Tibial nerve (tissue), 4 donors: ENCODE results near the gene PCDHAC1. TPM values are rescaled to one million over a fixed set of nuclear protein-coding genes. Genes with fewer than 3 reads are reported as not detected.

Experiments
- DNase-seq, 2 donors: peaks; one replicate each; pipeline ENCODE4 v3.0.0-alpha.2; 2019; ENCODE audit warnings: low spot score in 2 of 2
- H3K27ac ChIP-seq, 4 donors: fragments of 200-600 bp; sonication (generic) in 3 of 4; one replicate each; pipeline ENCODE4 v1.5.1; 2017 to 2019; ENCODE audit warnings: mild to moderate bottlenecking in 1 of 4
- H3K27me3 ChIP-seq, 2 donors: fragments of 200-600 bp; sonication (generic) in 1 of 2; one replicate each; pipeline versions ENCODE4 v1.5.1 to v1.6.0; 2017 to 2019
- H3K36me3 ChIP-seq, 3 donors: fragments of 200-600 bp; sonication (generic); one replicate each; pipeline ENCODE4 v1.5.1; 2018 to 2019
- H3K4me1 ChIP-seq, 4 donors: fragments of 200-600 bp; sonication (generic) in 3 of 4; one replicate each; pipeline ENCODE4 v1.5.1; 2017 to 2019
- H3K4me3 ChIP-seq, 4 donors: fragments of 200-600 bp; sonication (generic) in 3 of 4; one replicate each; pipeline ENCODE4 v1.5.1; 2017 to 2019; ENCODE audit warnings: mild to moderate bottlenecking in 1 of 4, moderate library complexity in 1 of 4
- H3K9me3 ChIP-seq, 4 donors: fragments of 200-600 bp; sonication (generic) in 3 of 4; one replicate each; pipeline ENCODE4 v1.5.1; 2017 to 2019
- CTCF ChIP-seq, 5 experiments: fragments of 200-600 bp in 3 of 5; fragments of 450-650 bp in 2 of 5; sonication (generic) in 3 of 5; IDR thresholded peaks; one replicate each; pipeline ENCODE4 v1.5.1; 2016 to 2019; ENCODE audit warnings: antibody characterized with exemption in 5 of 5, mild to moderate bottlenecking in 3 of 5, moderate library complexity in 2 of 5
- EP300 ChIP-seq, 2 donors: sonication (generic); formaldehyde crosslinking; IDR thresholded peaks; one replicate each; pipeline ENCODE4 v1.6.1; 2017; ENCODE audit warnings: antibody characterized with exemption in 2 of 2, mild to moderate bottlenecking in 1 of 2
- POLR2A ChIP-seq, 2 donors: fragments of 450-650 bp; IDR thresholded peaks; one replicate each; pipeline ENCODE4 v1.6.1; 2017; ENCODE audit warnings: antibody characterized with exemption in 2 of 2, mild to moderate bottlenecking in 2 of 2, moderate library complexity in 2 of 2
- WGBS, 2 donors: methylation state at CpG; one replicate each; pipeline ENCODE4 v1.1.5; 2018; 5-methylcytosine and 5-hydroxymethylcytosine counted together
- total RNA-seq, 4 donors: library from RNA; depleted of rRNA; stranded (reverse); fragments of >200 nt; gene quantifications; one replicate each; pipeline ENCODE4 v1.1.0, GENCODE V29; 2016

PCDHAC1 gene
- total RNA-seq, 4 donors from 2014 or later, result 1.2 to 3.3 (median 2.7) TPM

- H3K36me3 ChIP-seq, result no peaks in the 10 kb centered on the region
- DNase-seq, result no peak
- no peak overlapping the region for H3K27ac ChIP-seq
- no peak for TF ChIP-seq CTCF (IDR thresholded peaks at IDR 0.05)
- TF ChIP-seq POLR2A (IDR thresholded peaks at IDR 0.05), result no peak
- no peak for TF ChIP-seq EP300 (IDR thresholded peaks at IDR 0.05)
- no peak overlapping the region for H3K4me3 ChIP-seq
- no peaks in the 10 kb centered on the region for H3K9me3 ChIP-seq
- H3K4me1 ChIP-seq, result no peaks in the 10 kb centered on the region
- H3K27me3 ChIP-seq, result no peaks in the 10 kb centered on the region
- 47 to 61% methylated on average over 2 of the region's 2 CpGs for WGBS, 2 donors
Measured at GRCh38 chr5:140953234-140953633, 27.1 kb downstream of the PCDHAC1 start.

GRCh38 chr5:140962190-140962589, 36.1 kb downstream of the PCDHAC1 start:
- no peaks in the 10 kb centered on the region for H3K36me3 ChIP-seq
- peaks cover 0 to 18% (median 3%) of the 10 kb centered on the region in 4 donors for H3K4me1 ChIP-seq
- DNase-seq, result no peak
- H3K27ac ChIP-seq, result no peak overlapping the region
- no peak overlapping the region for H3K4me3 ChIP-seq
- TF ChIP-seq CTCF (IDR thresholded peaks at IDR 0.05), result no peak
- TF ChIP-seq POLR2A (IDR thresholded peaks at IDR 0.05), result no peak
- TF ChIP-seq EP300 (IDR thresholded peaks at IDR 0.05), result no peak
- no peaks in the 10 kb centered on the region for H3K27me3 ChIP-seq
- no peaks in the 10 kb centered on the region for H3K9me3 ChIP-seq
- 97 to 100% methylated on average over 1 of the region's 1 CpG for WGBS, 2 donors

GRCh38 chr5:140964356-140964755, 38.3 kb downstream of the PCDHAC1 start:
- WGBS, 2 donors, result 72 to 82% methylated on average over 3 of the region's 3 CpGs
- Histone ChIP-seq H3K27me3 (no peaks in the 10 kb centered on the region), H3K36me3 (no peaks in the 10 kb centered on the region), H3K27ac (no peak overlapping the region), H3K9me3 (no peaks in the 10 kb centered on the region), H3K4me1 (peaks cover 0 to 18% (median 3%) of the 10 kb centered on the region in 4 donors), H3K4me3 (no peak overlapping the region)
- no peak for TF ChIP-seq POLR2A (IDR thresholded peaks at IDR 0.05)
- no peak for TF ChIP-seq CTCF (IDR thresholded peaks at IDR 0.05)
- no peak for TF ChIP-seq EP300 (IDR thresholded peaks at IDR 0.05)
- no peak for DNase-seq

- DNase-seq, result no peak
- Histone ChIP-seq H3K4me3 (peak overlapping the region; percentile 43 to 64 (median 54)), H3K27ac (peak overlapping the region in 2 of 4 donors; percentile 46 to 67), H3K9me3 (no peaks in the 10 kb centered on the region), H3K36me3 (no peaks in the 10 kb centered on the region), H3K27me3 (no peaks in the 10 kb centered on the region), H3K4me1 (peaks cover 0 to 18% (median 3%) of the 10 kb centered on the region in 4 donors)
- 1% methylated on average over 9 of the region's 9 CpGs for WGBS, 2 donors
- TF ChIP-seq EP300 (IDR thresholded peaks at IDR 0.05) (no peak), CTCF (IDR thresholded peaks at IDR 0.05) (no peak), POLR2A (IDR thresholded peaks at IDR 0.05) (no peak)
Measured at GRCh38 chr5:140965905-140966292, 39.8 kb downstream of the PCDHAC1 start.

GRCh38 chr5:140966293-140967225, 40.5 kb downstream of the PCDHAC1 start, which contains the start of gene PCDHAC2:
Gene PCDHAC2, plus strand, starts transcription at chr5:140966476. Its CDS starts 291 bp downstream, at chr5:140966767.
- Histone ChIP-seq H3K4me1 (peaks cover 0 to 18% (median 3%) of the 10 kb centered on the region in 4 donors), H3K9me3 (no peaks in the 10 kb centered on the region), H3K27ac (peak within 1 kb of the TSS in 2 of 4 donors; percentile 46 to 67), H3K4me3 (peak within 1 kb of the TSS; percentile 43 to 64 (median 54)), H3K27me3 (no peaks in the 10 kb centered on the region), H3K36me3 (no peaks in the 10 kb centered on the region)
- no peak for TF ChIP-seq POLR2A (IDR thresholded peaks at IDR 0.05)
- TF ChIP-seq CTCF (IDR thresholded peaks at IDR 0.05), result no peak
- TF ChIP-seq EP300 (IDR thresholded peaks at IDR 0.05), result no peak
- WGBS, 2 donors, result 4% methylated on average over 21 to 56 of the region's 80 CpGs
- no peak for DNase-seq
